IMR-90 (cell line): Measurements from ENCODE around the gene SLC34A3. TPM values are rescaled to one million over a fixed set of nuclear protein-coding genes. Genes with fewer than 3 reads are reported as not detected.

Source experiments
- ATAC-seq: fragments of 200-7000 bp; cut with Tn5 transposase; 2 replicates; pipeline ENCODE4 v1.9.1; 2020; ENCODE audit warnings: low read depth, mild to moderate bottlenecking, moderate library complexity
- BruUV-seq: library from RNA; stranded (reverse); fragments of 400-500 nt; replicated peaks from 2 replicates; lab custom pipeline; 2021; lab: Mats Ljungman, UMichigan
- CTCF ChIA-PET: fragments of 300-600 bp; formaldehyde crosslinking; extraction: SDS; loops from one replicate; lab custom pipeline; 2021; ENCODE audit warnings: antibody characterized with exemption; lab: Yijun Ruan, JAX
- POLR2A ChIA-PET: fragments of 300-600 bp; sonication (Branson Sonifier 250); formaldehyde crosslinking; loops from one replicate; lab custom pipeline; 2022; ENCODE audit warnings: antibody characterized with exemption; ENCODE audit not compliant: unreplicated experiment; lab: Charles Lee
- DNase-seq: peaks from one replicate; pipeline ENCODE4 v3.0.0; 2013
- H2AFZ ChIP-seq: replicated peaks from 2 replicates; pipeline ENCODE3; 2013; ENCODE audit warnings: low read length, mild to moderate bottlenecking; ENCODE audit not compliant: poor library complexity
- H2AK5ac ChIP-seq: 2 replicates; pipeline ENCODE4 v1.6.1; 2013; ENCODE audit warnings: low read depth, low read length, inconsistent platforms
- H2AK9ac ChIP-seq: replicated peaks from 2 replicates; pipeline ENCODE3; 2013; ENCODE audit warnings: mild to moderate bottlenecking, low read depth, low read length, moderate library complexity; ENCODE audit not compliant: poor library complexity
- H2BK120ac ChIP-seq: 2 replicates; pipeline ENCODE4 v1.6.1; 2013; ENCODE audit warnings: low read depth, low read length, inconsistent platforms
- H2BK15ac ChIP-seq: 3 replicates; pipeline ENCODE4 v1.6.1; 2013; ENCODE audit warnings: low read depth, low read length, inconsistent platforms
- H2BK20ac ChIP-seq: 2 replicates; pipeline ENCODE4 v1.6.1; 2013; ENCODE audit warnings: low read depth, mild to moderate bottlenecking, inconsistent platforms, low read length, moderate library complexity
- H2BK5ac ChIP-seq: 2 replicates; pipeline ENCODE4 v1.6.1; 2013; ENCODE audit warnings: mild to moderate bottlenecking, low read depth, low read length, inconsistent platforms; ENCODE audit not compliant: poor library complexity, severe bottlenecking
- H3K14ac ChIP-seq: replicated peaks from 2 replicates; pipeline ENCODE4 v1.6.1; 2013; ENCODE audit warnings: low read depth, low read length, inconsistent platforms
- H3K18ac ChIP-seq: 2 replicates; pipeline ENCODE4 v1.6.1; 2013; ENCODE audit warnings: low read depth, low read length, control low read depth
- H3K23ac ChIP-seq: 2 replicates; pipeline ENCODE4 v1.6.1; 2013; ENCODE audit warnings: low read depth, low read length, inconsistent platforms
- H3K27ac ChIP-seq: 2 replicates; pipeline ENCODE4 v1.5.1; 2013; ENCODE audit warnings: mild to moderate bottlenecking, control low read depth, low read length; ENCODE audit not compliant: insufficient read depth
- H3K27me3 ChIP-seq: 2 replicates; pipeline ENCODE4 v1.6.1; 2013; ENCODE audit warnings: low read length; ENCODE audit not compliant: control insufficient read depth, insufficient read depth
- H3K36me3 ChIP-seq: 2 replicates; pipeline ENCODE4 v1.6.1; 2013; ENCODE audit warnings: low read length, mixed read lengths; ENCODE audit not compliant: control insufficient read depth, insufficient read depth
- H3K4ac ChIP-seq: 2 replicates; pipeline ENCODE4 v1.6.1; 2013; ENCODE audit warnings: low read depth, low read length, inconsistent platforms
- H3K4me1 ChIP-seq: 2 replicates; pipeline ENCODE4 v1.6.1; 2013; ENCODE audit warnings: low read length, mixed read lengths; ENCODE audit not compliant: control insufficient read depth, insufficient read depth
- H3K4me2 ChIP-seq: 2 replicates; pipeline ENCODE4 v1.6.1; 2013; ENCODE audit warnings: low read depth, mild to moderate bottlenecking, control low read depth, low read length, moderate library complexity
- H3K4me3 ChIP-seq: 2 replicates; pipeline ENCODE4 v1.5.1; 2013; ENCODE audit warnings: low read depth, mild to moderate bottlenecking, control low read depth, low read length, moderate library complexity; ENCODE audit not compliant: insufficient read depth
- H3K56ac ChIP-seq: 2 replicates; pipeline ENCODE4 v1.6.1; 2013; ENCODE audit warnings: low read length, inconsistent platforms; ENCODE audit not compliant: insufficient read depth; ENCODE audit errors: extremely low read depth
- H3K79me1 ChIP-seq, 2 experiments: 2 replicates each; pipeline ENCODE4 v1.6.1; 2013; ENCODE audit warnings: low read length in 2 of 2, inconsistent platforms in 1 of 2, low read depth in 1 of 2
- H3K9ac ChIP-seq: 2 replicates; pipeline ENCODE4 v1.6.1; 2013; ENCODE audit warnings: low read depth, low read length, control low read depth
- H3K9me1 ChIP-seq: 2 replicates; pipeline ENCODE4 v1.6.1; 2013; ENCODE audit warnings: low read length, inconsistent platforms; ENCODE audit not compliant: insufficient read depth
- H3K9me3 ChIP-seq: 2 replicates; pipeline ENCODE4 v1.6.1; 2013; ENCODE audit warnings: low read length; ENCODE audit not compliant: control insufficient read depth, insufficient read depth
- H4K20me1 ChIP-seq: 2 replicates; pipeline ENCODE4 v1.6.1; 2013; ENCODE audit warnings: low read length, inconsistent platforms; ENCODE audit not compliant: insufficient read depth
- H4K5ac ChIP-seq: 2 replicates; pipeline ENCODE4 v1.6.1; 2013; ENCODE audit warnings: mild to moderate bottlenecking, low read depth, low read length, control low read depth
- H4K8ac ChIP-seq, 2 experiments: 2 replicates each; pipeline ENCODE4 v1.6.1; 2013; ENCODE audit warnings: low read depth in 2 of 2, low read length in 2 of 2, control low read depth in 1 of 2, inconsistent platforms in 1 of 2
- H4K91ac ChIP-seq: 2 replicates; pipeline ENCODE4 v1.6.1; 2013; ENCODE audit warnings: low read depth, low read length, inconsistent platforms; ENCODE audit not compliant: insufficient read depth
- BHLHE40 ChIP-seq: fragments of 150-350 bp; IDR thresholded peaks from 2 replicates; pipeline ENCODE4 v1.6.1; 2016; ENCODE audit warnings: mild to moderate bottlenecking, low read depth, low read length
- CEBPB ChIP-seq: IDR thresholded peaks from 2 replicates; pipeline ENCODE4 v1.6.1; 2012; ENCODE audit warnings: low read depth, low read length, improper control_type of control experiment
- CHD1 ChIP-seq: IDR thresholded peaks from 2 replicates; pipeline ENCODE4 v1.6.1; 2012; ENCODE audit warnings: low read depth, low read length, improper control_type of control experiment
- CTCF ChIP-seq: conservative IDR thresholded peaks from 2 replicates; pipeline ENCODE4 v1.5.1; 2012; ENCODE audit warnings: mild to moderate bottlenecking, low read depth, low read length, improper control_type of control experiment
- FOS ChIP-seq: fragments of 150-350 bp; IDR thresholded peaks from 2 replicates; pipeline ENCODE4 v1.6.1; 2016; ENCODE audit warnings: low read depth, low read length
- MAFK ChIP-seq: IDR thresholded peaks from 2 replicates; pipeline ENCODE4 v1.6.1; 2012; ENCODE audit warnings: low read depth, low read length, improper control_type of control experiment
- MAZ ChIP-seq: IDR thresholded peaks from 2 replicates; pipeline ENCODE4 v1.6.1; 2012; ENCODE audit warnings: low read depth, mild to moderate bottlenecking, low read length, improper control_type of control experiment, moderate library complexity, borderline replicate concordance
- MXI1 ChIP-seq: IDR thresholded peaks from 2 replicates; pipeline ENCODE4 v1.6.1; 2012; ENCODE audit warnings: low read depth, mild to moderate bottlenecking, low read length, moderate library complexity, borderline replicate concordance
- POLR2A ChIP-seq: IDR thresholded peaks from 2 replicates; pipeline ENCODE4 v1.6.1; 2012; ENCODE audit warnings: mild to moderate bottlenecking, low read depth, low read length
- RCOR1 ChIP-seq: IDR thresholded peaks from 2 replicates; pipeline ENCODE4 v1.6.1; 2012; ENCODE audit warnings: mild to moderate bottlenecking, low read length, improper control_type of control experiment; ENCODE audit not compliant: insufficient replicate concordance
- RFX5 ChIP-seq: IDR thresholded peaks from 2 replicates; pipeline ENCODE4 v1.8.0; 2012; ENCODE audit warnings: low read depth, mild to moderate bottlenecking, low read length, moderate library complexity
- WGBS, 2 experiments: methylation state at CpG; one replicate each; pipeline versions ENCODE4 v1.1.5 to v1.1.7; 2013; ENCODE audit warnings: missing lambda C conversion rate in 2 of 2; ENCODE audit not compliant: insufficient read length in 1 of 2; ENCODE audit errors: extremely low coverage in 2 of 2; 5-methylcytosine and 5-hydroxymethylcytosine counted together
- dilution Hi-C: fragments of 300-500 bp; cut with HindIII; formaldehyde crosslinking; loops from one replicate; pipeline ENCODE4 v1.14.3; 2018; ENCODE audit warnings: low sequenced_read_pairs; ENCODE audit not compliant: unreplicated experiment
- in situ Hi-C: fragments of 300-500 bp; cut with MboI; formaldehyde crosslinking; loops from 3 replicates; pipeline ENCODE4 v1.14.3; 2019; ENCODE audit warnings: low sequenced_read_pairs, inconsistent platforms, mixed read lengths
- intact Hi-C: fragments of 100-400 bp; cut with micrococcal nuclease; formaldehyde crosslinking; loops from 2 replicates; pipeline ENCODE4 v1.10.0; 2022
- polyA plus RNA-seq, 3 experiments: library from polyadenylated mRNA; depleted of rRNA; stranded (reverse); fragments of >200 nt; gene quantifications; 2 replicates each; pipeline ENCODE4 v1.2.3, GENCODE V29; 2012; ENCODE audit warnings: low replicate concordance in 1 of 3
- total RNA-seq: library from RNA; depleted of rRNA; stranded (reverse); fragments of >200 nt; gene quantifications from 2 replicates; pipeline ENCODE4 v1.2.3, GENCODE V29; 2012
- TF ChIP-seq, protein P1 (sequence below): fragments of 150-350 bp; IDR thresholded peaks from 2 replicates; pipeline ENCODE4 v1.6.1; 2017; ENCODE audit warnings: mild to moderate bottlenecking, antibody characterized with exemption, low read length, low read depth

The SLC34A3 gene
- total and polyA plus RNA-seq, 2 of the 4 experiments (the other 2 are of a cell fraction) = not detected

- H3K4me3 ChIP-seq = peak overlapping the region; percentile 91
- DNase-seq (no peak), ATAC-seq (peak; percentile 1; the same call in 1 of the 2 replicates)
- no peak overlapping the region for H2BK5ac ChIP-seq
- dilution Hi-C loops (no loop called here), intact Hi-C loops (no loop called here), in situ Hi-C loops (no loop called here)
- peaks cover 11% of the 10 kb centered on the region for H4K20me1 ChIP-seq
- H3K23ac ChIP-seq = peak overlapping the region; percentile 31
- H2AFZ ChIP-seq = peak overlapping the region; percentile 99
- H3K27me3 ChIP-seq = no peaks in the 10 kb centered on the region
- no TSS peak for BruUV-seq
- ChIA-PET POLR2A (interaction anchor here (1.2 to 2.3 kb wide), 2 partner anchors 9 to 13 kb away, joined by 5 to 9 read pairs; no protein-coding TSS in a partner anchor), CTCF (interaction anchor here (0.8 kb wide), 1 partner anchor 17 kb away, joined by 3 read pairs; no protein-coding TSS in a partner anchor)
- H2BK120ac ChIP-seq = no peak overlapping the region
- peak overlapping the region; percentile 88 for H3K9ac ChIP-seq
- no peak overlapping the region for H3K18ac ChIP-seq
- peak overlapping the region; percentile 54 for H3K4ac ChIP-seq
- peak overlapping the region; percentile 84; the same call in 1 of the 2 replicates for H3K27ac ChIP-seq
- no peak for TF ChIP-seq MXI1
- no peak for TF ChIP-seq CEBPB
- TF ChIP-seq, protein P1, sequence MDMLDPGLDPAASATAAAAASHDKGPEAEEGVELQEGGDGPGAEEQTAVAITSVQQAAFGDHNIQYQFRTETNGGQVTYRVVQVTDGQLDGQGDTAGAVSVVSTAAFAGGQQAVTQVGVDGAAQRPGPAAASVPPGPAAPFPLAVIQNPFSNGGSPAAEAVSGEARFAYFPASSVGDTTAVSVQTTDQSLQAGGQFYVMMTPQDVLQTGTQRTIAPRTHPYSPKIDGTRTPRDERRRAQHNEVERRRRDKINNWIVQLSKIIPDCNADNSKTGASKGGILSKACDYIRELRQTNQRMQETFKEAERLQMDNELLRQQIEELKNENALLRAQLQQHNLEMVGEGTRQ = no peak
- TF ChIP-seq CHD1 = no peak
- TF ChIP-seq MAFK = no peak
- no peak for TF ChIP-seq CTCF
- no peak for TF ChIP-seq MAZ
- TF ChIP-seq POLR2A = no peak
- TF ChIP-seq RFX5 = no peak
- TF ChIP-seq FOS = no peak
- no peak for TF ChIP-seq BHLHE40
- TF ChIP-seq RCOR1 = no peak
- no peak overlapping the region; the same call in 1 of the 2 replicates for H4K91ac ChIP-seq
- peaks cover 11 to 32% of the 10 kb centered on the region in 2 experiments; a peak in 3 of 4 replicates for H3K79me1 ChIP-seq
- H3K4me2 ChIP-seq = peak overlapping the region; percentile 90
- H2AK9ac ChIP-seq = peak overlapping the region; percentile 98
- H3K4me1 ChIP-seq = peaks cover 11% of the 10 kb centered on the region
- peak overlapping the region; percentile 49 for H2AK5ac ChIP-seq
- H3K56ac ChIP-seq = no peak overlapping the region
- H3K14ac ChIP-seq = peak overlapping the region; percentile 78
- no peak overlapping the region for H2BK15ac ChIP-seq
- no peaks in the 10 kb centered on the region for H3K9me1 ChIP-seq
- H2BK20ac ChIP-seq = no peak overlapping the region
- no peaks in the 10 kb centered on the region for H3K9me3 ChIP-seq
- H4K5ac ChIP-seq = no peak overlapping the region
- H3K36me3 ChIP-seq = peaks cover 15% of the 10 kb centered on the region
- peak overlapping the region; percentile 75 to 94; a peak in 2 of 4 replicates for H4K8ac ChIP-seq
- WGBS, 2 experiments = 60% methylated on average over 15 of the region's 21 CpGs; no CpG with 5 or more reads in 1 of the 2 experiments
Measured at GRCh38 chr9:137253717-137254623, 23.3 kb downstream of the SLC34A3 start.
